NCI-H187 treated with DMSO at 0.1 percent for 48 hours (cell line): ENCODE data around the gene NDRG4.

Experiments
- DNase-seq: peaks from one replicate; lab custom pipeline; 2025; lab: John Stamatoyannopoulos, UW

The NDRG4 gene

GRCh38 chr16:58499615-58500351 lies at the start of gene NDRG4:
Gene NDRG4 (plus strand): TSS chr16:58500143. CDS start chr16:58500249, 106 bp downstream.
- DNase-seq = no peak

GRCh38 chr16:58450590-58450989 lies 49.4 kb upstream of the NDRG4 start:
- DNase-seq = no peak

GRCh38 chr16:58451265-58451689 lies 48.7 kb upstream of the NDRG4 start:
- DNase-seq = no peak

GRCh38 chr16:58451945-58452401 lies 48.0 kb upstream of the NDRG4 start:
- no peak for DNase-seq

GRCh38 chr16:58452640-58453039 lies 47.3 kb upstream of the NDRG4 start:
- DNase-seq = no peak

GRCh38 chr16:58454178-58454577 lies 45.8 kb upstream of the NDRG4 start:
- no peak for DNase-seq

- DNase-seq = no peak
Observed at GRCh38 chr16:58454856-58455255, 45.1 kb upstream of the NDRG4 start.

GRCh38 chr16:58455750-58456149 lies 44.2 kb upstream of the NDRG4 start:
- DNase-seq = no peak

GRCh38 chr16:58456193-58456592 lies 43.8 kb upstream of the NDRG4 start:
- no peak for DNase-seq

GRCh38 chr16:58458606-58459343 lies 41.2 kb upstream of the NDRG4 start:
- no peak for DNase-seq

- DNase-seq = no peak
Observed at GRCh38 chr16:58459344-58460218, 40.4 kb upstream of the NDRG4 start.

GRCh38 chr16:58460219-58460610 lies 39.7 kb upstream of the NDRG4 start:
- no peak for DNase-seq

GRCh38 chr16:58461056-58461455 lies 38.9 kb upstream of the NDRG4 start:
- DNase-seq = no peak

GRCh38 chr16:58461640-58462039 lies 38.3 kb upstream of the NDRG4 start:
- no peak for DNase-seq

GRCh38 chr16:58462089-58462488 lies 37.9 kb upstream of the NDRG4 start:
- DNase-seq = no peak

GRCh38 chr16:58462499-58462996 lies 37.4 kb upstream of the NDRG4 start:
- no peak for DNase-seq

GRCh38 chr16:58462997-58463941 lies 36.7 kb upstream of the NDRG4 start:
- no peak for DNase-seq

GRCh38 chr16:58464047-58464915 lies 35.7 kb upstream of the NDRG4 start:
- no peak for DNase-seq

GRCh38 chr16:58464916-58465731 lies 34.8 kb upstream of the NDRG4 start:
- DNase-seq = no peak
